ENCODE results near the gene ADIPOR2.

DNA sequence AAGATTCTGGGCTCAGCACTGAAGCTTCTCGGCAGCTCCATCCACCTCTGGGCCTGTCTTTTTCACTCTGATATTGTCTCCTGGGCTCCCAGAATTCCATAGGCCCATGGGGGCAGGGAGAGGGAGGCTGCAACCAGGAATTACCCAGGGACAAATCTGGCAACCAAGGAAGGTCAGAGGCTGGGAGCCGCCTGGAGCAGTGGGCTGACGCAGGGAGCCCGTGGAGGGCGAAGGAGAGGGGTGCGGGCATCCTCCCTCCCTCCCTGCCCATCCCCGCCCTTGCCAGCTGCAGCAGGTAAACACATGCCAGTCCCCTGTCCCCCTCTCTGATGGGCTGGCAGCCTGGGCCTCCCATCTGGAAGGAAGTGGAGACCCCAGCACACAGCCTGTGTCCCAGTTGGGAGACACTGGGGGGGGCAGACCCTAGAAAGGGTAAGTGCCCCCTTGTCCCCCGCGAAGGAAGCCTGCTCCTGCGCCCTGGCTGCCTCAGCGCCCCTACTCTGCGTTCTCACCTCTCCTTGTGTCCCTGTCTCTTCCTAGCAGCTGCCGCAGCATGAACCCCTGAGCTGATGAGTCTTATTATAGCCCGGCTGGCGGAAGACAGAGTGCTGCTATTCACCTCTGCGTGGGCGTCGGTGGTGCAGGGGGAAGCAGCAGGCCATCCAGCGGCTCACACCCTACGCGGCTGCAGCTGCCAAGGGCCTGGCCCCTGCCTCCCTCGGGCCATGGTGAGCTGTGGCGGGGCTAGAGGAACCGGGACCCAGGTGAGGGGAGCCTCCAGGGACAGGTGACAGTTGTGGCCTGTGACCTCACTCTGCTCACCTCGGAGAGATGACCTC lies 136.2 kb downstream of the ADIPOR2 start:
- no peak for TF ChIP-seq POLR2A (IDR thresholded peaks at IDR 0.05)
- TF ChIP-seq CTCF (IDR thresholded peaks at IDR 0.05) = no peak
